NB4 (cell line): ENCODE data around the gene CACNA2D4.
A peak's percentile ranks its signal among the peaks of the same experiment; 100 is the strongest.

Experiments
- DNase-seq: peaks from one replicate; pipeline ENCODE4 v3.0.0; 2010; ENCODE audit warnings: low read depth
- H3K4me3 ChIP-seq: one replicate; pipeline ENCODE4 v1.5.1; 2011; ENCODE audit warnings: mild to moderate bottlenecking, low read depth, low read length, moderate library complexity
- CTCF ChIP-seq: IDR thresholded peaks from one replicate; pipeline ENCODE4 v1.5.1; 2012; ENCODE audit warnings: low read depth, low read length
- MAX ChIP-seq: IDR thresholded peaks from 2 replicates; pipeline ENCODE4 v1.6.1; 2011; ENCODE audit warnings: low read depth, low read length
- MYC ChIP-seq: IDR thresholded peaks from 2 replicates; pipeline ENCODE4 v1.6.1; 2011; ENCODE audit warnings: low read depth, low read length
- POLR2A ChIP-seq: IDR thresholded peaks from 2 replicates; pipeline ENCODE4 v1.6.1; 2011; ENCODE audit warnings: mild to moderate bottlenecking; ENCODE audit not compliant: insufficient read length; ENCODE audit errors: extremely low read depth

The CACNA2D4 gene

GRCh38 chr12:1795785-1796514 lies 122.5 kb downstream of the CACNA2D4 start:
- DNase-seq, result peak; percentile 97
- peak; percentile 83 for TF ChIP-seq POLR2A
- TF ChIP-seq MYC, result peak; percentile 60; the same call in 1 of the 2 replicates
- peak; percentile 85 for TF ChIP-seq MAX
- TF ChIP-seq CTCF, result peak; percentile 51

GRCh38 chr12:1795221-1795784 lies 123.1 kb downstream of the CACNA2D4 start:
- no peak for DNase-seq
- H3K4me3 ChIP-seq, result no peak overlapping the region
- TF ChIP-seq MAX (no peak), MYC (no peak), CTCF (no peak), POLR2A (no peak)

More at GRCh38 chr12:1795785-1796514, 122.5 kb downstream of the CACNA2D4 start:
- H3K4me3 ChIP-seq, result peak overlapping the region; percentile 68

- no peak for TF ChIP-seq POLR2A
- no peak for TF ChIP-seq MAX
- TF ChIP-seq CTCF, result no peak
- TF ChIP-seq MYC, result no peak
- H3K4me3 ChIP-seq, result no peak overlapping the region
- DNase-seq, result no peak
Observed at GRCh38 chr12:1794440-1795090, 123.9 kb downstream of the CACNA2D4 start.

- no peak for TF ChIP-seq CTCF
- H3K4me3 ChIP-seq, result no peak overlapping the region
- DNase-seq, result no peak
Observed at GRCh38 chr12:1793426-1794210, 124.8 kb downstream of the CACNA2D4 start.

GRCh38 chr12:1792406-1792805 lies 126.0 kb downstream of the CACNA2D4 start:
- TF ChIP-seq MAX (no peak), POLR2A (peak; percentile 12), MYC (no peak), CTCF (no peak)
- DNase-seq, result no peak
- H3K4me3 ChIP-seq, result no peak overlapping the region
